ENCODE results near the gene IFIH1. TPM values are rescaled to one million over a fixed set of nuclear protein-coding genes. Genes with fewer than 3 reads are reported as not detected.
A peak's percentile ranks its signal among the peaks of the same experiment; 100 is the strongest.

Gene IFIH1
- total and polyA plus RNA-seq, 9 of the 15 experiments (the other 6 are each of a cell fraction or from before 2014, with no cell fraction given) = 0.15 to 1.2 (median 0.60) TPM; not detected in 1

DNA sequence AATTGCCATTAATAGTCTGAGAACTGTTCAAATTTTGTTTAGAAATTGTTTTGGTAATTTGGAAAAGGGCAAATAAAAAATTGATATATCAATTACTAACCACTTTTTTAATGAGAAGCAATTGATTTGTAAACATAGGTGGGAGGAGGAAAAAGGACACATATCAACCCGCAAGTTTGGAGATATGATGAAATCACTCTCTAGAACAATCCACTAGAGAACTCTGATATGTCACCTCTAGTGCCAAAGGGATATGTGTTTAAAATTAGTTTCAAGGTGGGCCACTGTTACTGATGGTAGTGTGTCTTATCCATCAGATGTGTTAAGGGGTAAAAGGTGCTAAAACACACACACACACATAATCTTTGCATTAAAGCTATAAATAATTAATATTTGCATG is 16.6 kb downstream of the IFIH1 start (continued):
- no peak for TF ChIP-seq NR2F6 (CRISPR knock-in tag; IDR thresholded peaks at IDR 0.05)
- no peak for TF ChIP-seq LEF1 (IDR thresholded peaks at IDR 0.05)
- no peak for TF ChIP-seq ZNF282 (CRISPR knock-in tag; IDR thresholded peaks at IDR 0.05)
- TF ChIP-seq ZNF41 (CRISPR knock-in tag; conservative IDR thresholded peaks at IDR 0.05) = no peak
- TF ChIP-seq SAFB (IDR thresholded peaks at IDR 0.05; ENCODE audit: borderline replicate concordance, low read depth, low read length) = no peak
- TF ChIP-seq SRSF9 (IDR thresholded peaks at IDR 0.05; ENCODE audit: borderline replicate concordance, low read depth, low read length) = no peak
- no peak for TF ChIP-seq STAT5A (IDR thresholded peaks at IDR 0.05; ENCODE audit: borderline replicate concordance, low read length)

DNA sequence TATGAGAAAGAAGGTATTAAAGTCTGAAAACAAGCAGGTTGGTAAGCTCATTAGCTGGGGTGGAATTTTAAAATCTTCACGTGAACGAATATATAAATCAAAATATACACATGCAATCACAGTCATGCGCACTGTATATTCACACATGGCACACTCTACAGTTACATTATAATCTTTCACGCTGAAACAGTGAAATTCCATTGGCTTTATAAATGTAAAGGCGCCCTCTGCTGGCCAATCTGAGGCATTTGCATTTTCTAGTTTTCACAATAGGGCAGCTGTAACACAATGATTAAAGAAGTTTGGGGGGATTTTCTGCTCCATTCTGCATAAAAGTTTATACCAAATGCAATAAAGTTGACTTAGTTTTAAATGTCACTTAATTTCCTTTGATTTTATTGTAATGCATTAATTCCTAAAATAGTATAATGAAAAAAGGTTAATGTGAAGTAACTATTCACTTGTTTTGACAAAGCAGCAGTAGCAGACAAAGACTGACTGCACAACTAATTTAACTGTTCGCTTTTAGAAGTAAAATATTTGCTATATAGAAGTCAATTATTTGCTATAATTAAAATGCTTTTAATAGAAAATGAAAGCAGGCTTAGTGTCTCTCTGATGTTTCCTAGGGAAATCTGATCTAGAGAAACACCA is 17.2 kb downstream of the IFIH1 start:
- TF ChIP-seq NRF1 (conservative IDR thresholded peaks at IDR 0.05 in 1 of 2, IDR thresholded peaks at IDR 0.05 in 1 of 2) = peak; percentile 37 to 51; a peak in 2 of 4 replicates
- no peak for TF ChIP-seq BRCA1 (IDR thresholded peaks at IDR 0.05)
- TF ChIP-seq BRCA1 (CRISPR knock-in tag; IDR thresholded peaks at IDR 0.05) = no peak
- TF ChIP-seq, protein P1, sequence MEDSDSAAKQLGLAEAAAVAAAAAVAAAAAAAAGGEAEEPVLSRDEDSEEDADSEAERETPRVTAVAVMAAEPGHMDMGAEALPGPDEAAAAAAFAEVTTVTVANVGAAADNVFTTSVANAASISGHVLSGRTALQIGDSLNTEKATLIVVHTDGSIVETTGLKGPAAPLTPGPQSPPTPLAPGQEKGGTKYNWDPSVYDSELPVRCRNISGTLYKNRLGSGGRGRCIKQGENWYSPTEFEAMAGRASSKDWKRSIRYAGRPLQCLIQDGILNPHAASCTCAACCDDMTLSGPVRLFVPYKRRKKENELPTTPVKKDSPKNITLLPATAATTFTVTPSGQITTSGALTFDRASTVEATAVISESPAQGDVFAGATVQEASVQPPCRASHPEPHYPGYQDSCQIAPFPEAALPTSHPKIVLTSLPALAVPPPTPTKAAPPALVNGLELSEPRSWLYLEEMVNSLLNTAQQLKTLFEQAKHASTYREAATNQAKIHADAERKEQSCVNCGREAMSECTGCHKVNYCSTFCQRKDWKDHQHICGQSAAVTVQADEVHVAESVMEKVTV (CRISPR knock-in tag; IDR thresholded peaks at IDR 0.05) = peak; percentile 41; the same call in 1 of the 2 replicates
- no peak for TF ChIP-seq ZBTB17 (CRISPR knock-in tag; IDR thresholded peaks at IDR 0.05)
- TF ChIP-seq, protein P2, sequence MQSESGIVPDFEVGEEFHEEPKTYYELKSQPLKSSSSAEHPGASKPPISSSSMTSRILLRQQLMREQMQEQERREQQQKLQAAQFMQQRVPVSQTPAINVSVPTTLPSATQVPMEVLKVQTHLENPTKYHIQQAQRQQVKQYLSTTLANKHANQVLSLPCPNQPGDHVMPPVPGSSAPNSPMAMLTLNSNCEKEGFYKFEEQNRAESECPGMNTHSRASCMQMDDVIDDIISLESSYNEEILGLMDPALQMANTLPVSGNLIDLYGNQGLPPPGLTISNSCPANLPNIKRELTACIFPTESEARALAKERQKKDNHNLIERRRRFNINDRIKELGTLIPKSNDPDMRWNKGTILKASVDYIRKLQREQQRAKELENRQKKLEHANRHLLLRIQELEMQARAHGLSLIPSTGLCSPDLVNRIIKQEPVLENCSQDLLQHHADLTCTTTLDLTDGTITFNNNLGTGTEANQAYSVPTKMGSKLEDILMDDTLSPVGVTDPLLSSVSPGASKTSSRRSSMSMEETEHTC (IDR thresholded peaks at IDR 0.05) = no peak
- TF ChIP-seq, protein P3, sequence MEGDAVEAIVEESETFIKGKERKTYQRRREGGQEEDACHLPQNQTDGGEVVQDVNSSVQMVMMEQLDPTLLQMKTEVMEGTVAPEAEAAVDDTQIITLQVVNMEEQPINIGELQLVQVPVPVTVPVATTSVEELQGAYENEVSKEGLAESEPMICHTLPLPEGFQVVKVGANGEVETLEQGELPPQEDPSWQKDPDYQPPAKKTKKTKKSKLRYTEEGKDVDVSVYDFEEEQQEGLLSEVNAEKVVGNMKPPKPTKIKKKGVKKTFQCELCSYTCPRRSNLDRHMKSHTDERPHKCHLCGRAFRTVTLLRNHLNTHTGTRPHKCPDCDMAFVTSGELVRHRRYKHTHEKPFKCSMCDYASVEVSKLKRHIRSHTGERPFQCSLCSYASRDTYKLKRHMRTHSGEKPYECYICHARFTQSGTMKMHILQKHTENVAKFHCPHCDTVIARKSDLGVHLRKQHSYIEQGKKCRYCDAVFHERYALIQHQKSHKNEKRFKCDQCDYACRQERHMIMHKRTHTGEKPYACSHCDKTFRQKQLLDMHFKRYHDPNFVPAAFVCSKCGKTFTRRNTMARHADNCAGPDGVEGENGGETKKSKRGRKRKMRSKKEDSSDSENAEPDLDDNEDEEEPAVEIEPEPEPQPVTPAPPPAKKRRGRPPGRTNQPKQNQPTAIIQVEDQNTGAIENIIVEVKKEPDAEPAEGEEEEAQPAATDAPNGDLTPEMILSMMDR (IDR thresholded peaks at IDR 0.05 in 2 of 3, conservative IDR thresholded peaks at IDR 0.05 in 1 of 3; ENCODE audit: insufficient read depth in 2 of 3, low read depth in 1 of 3, low read length in 3 of 3) = peak; percentile 59 to 74 (median 71); a peak in 5 of 6 replicates
- peak; percentile 43 to 52; a peak in 3 of 4 replicates for TF ChIP-seq RAD21 (CRISPR knock-in tag; conservative IDR thresholded peaks at IDR 0.05 in 1 of 2, IDR thresholded peaks at IDR 0.05 in 1 of 2)
- no peak for TF ChIP-seq RFX1 (IDR thresholded peaks at IDR 0.05)
- TF ChIP-seq SMC3 (conservative IDR thresholded peaks at IDR 0.05; ENCODE audit: insufficient read depth, low read depth, low read length) = 0 out of 2 replicates have a peak, but pooled peaks have one; percentile 23
- Histone ChIP-seq H3K79me2 (ENCODE audit: control insufficient read depth, insufficient read depth, low read length) (no peaks in the 10 kb centered on the region), H3K36me3 (ENCODE audit: control insufficient read depth, insufficient read depth, low read length) (no peaks in the 10 kb centered on the region), H3K9ac (ENCODE audit: insufficient read depth in 1 of 2, low read depth in 2 of 2, low read length in 2 of 2) (no peak overlapping the region), H4K20me1 (replicated peaks; ENCODE audit: control insufficient read depth, insufficient read depth, low read length) (no peaks in the 10 kb centered on the region), H3K4me2 (ENCODE audit: insufficient read depth, low read length) (no peak overlapping the region), H3K4me1 (replicated peaks in 1 of 2; ENCODE audit: control insufficient read depth in 2 of 2, insufficient read depth in 2 of 2, low read length in 2 of 2) (no peaks in the 10 kb centered on the region), H3K9me3 (replicated peaks; ENCODE audit: control insufficient read depth, insufficient read depth, low read depth, low read length) (no peaks in the 10 kb centered on the region), H3K9me1 (ENCODE audit: control insufficient read depth, insufficient read depth, low read length) (no peaks in the 10 kb centered on the region), H3K4me3 (no peak overlapping the region), H2AFZ (ENCODE audit: low read depth, low read length) (no peak overlapping the region), H3K27me3 (ENCODE audit: control insufficient read depth in 2 of 2, insufficient read depth in 2 of 2, low read length in 2 of 2) (no peaks in the 10 kb centered on the region), H3K27ac (ENCODE audit: extremely low read depth, low read depth, low read length) (no peak overlapping the region)
- ChIA-PET POLR2A (interaction anchor here (0.7 to 0.9 kb wide), 2 partner anchors 15 to 643 kb away, joined by 3 to 4 read pairs; no protein-coding TSS in a partner anchor), CTCF (ENCODE audit: low intra/inter-chr PET ratio) (interaction anchor here (0.8 to 1.3 kb wide), 2 partner anchors 80 to 147 kb away, joined by 3 to 7 read pairs; no protein-coding TSS in a partner anchor)
- BruUV-seq (replicated peaks) = no TSS peak
- in situ Hi-C loops (cut with MboI) (loop anchor here (25.0 kb wide), 1 partner anchor 1039 kb away; no protein-coding TSS in a partner anchor), intact Hi-C loops (cut with micrococcal nuclease) (no loop called here)
- peak; percentile 82 for ATAC-seq
- peak; percentile 16 to 63 (median 37) for DNase-seq (ENCODE audit: extremely low read depth in 1 of 4, low spot score in 3 of 4)
- peak; percentile 82 for FAIRE-seq
- WGBS (ENCODE audit: insufficient coverage, low coverage, missing lambda C conversion rate) = 3% methylated on average over 6 of the region's 6 CpGs

Measured in K562 (cell line).